Activated gamma-delta T cell treated with Interleukin-2 at 50 U/mL for 16 hours (primary cell): ENCODE measurements around the gene CIP2A.

ENCODE experiments used
- DNase-seq: peaks from one replicate; pipeline ENCODE4 v3.0.0-alpha.2; 2020

CIP2A gene

GRCh38 chr3:108555966-108556581 lies 33.2 kb downstream of the CIP2A start:
- no peak for DNase-seq

GRCh38 chr3:108554913-108555571 lies 34.2 kb downstream of the CIP2A start:
- DNase-seq: no peak

- DNase-seq: no peak
Measured at GRCh38 chr3:108554229-108554628, 35.0 kb downstream of the CIP2A start.

GRCh38 chr3:108552267-108553159 lies 36.7 kb downstream of the CIP2A start:
- no peak for DNase-seq

- no peak for DNase-seq
Measured at GRCh38 chr3:108548886-108549285, 40.4 kb downstream of the CIP2A start.

GRCh38 chr3:108548304-108548703 lies 40.9 kb downstream of the CIP2A start:
- DNase-seq: no peak

GRCh38 chr3:108546692-108547091 lies 42.5 kb downstream of the CIP2A start:
- no peak for DNase-seq

- no peak for DNase-seq
Measured at GRCh38 chr3:108546247-108546646, 43.0 kb downstream of the CIP2A start.

- no peak for DNase-seq
Measured at GRCh38 chr3:108538083-108538482, 51.2 kb downstream of the CIP2A start.

GRCh38 chr3:108528459-108529252 lies 60.6 kb downstream of the CIP2A start:
- no peak for DNase-seq

GRCh38 chr3:108527817-108528216 lies 61.4 kb downstream of the CIP2A start:
- no peak for DNase-seq

- no peak for DNase-seq
Measured at GRCh38 chr3:108527109-108527508, 62.1 kb downstream of the CIP2A start.

GRCh38 chr3:108525971-108526370 lies 63.3 kb downstream of the CIP2A start:
- no peak for DNase-seq

- no peak for DNase-seq
Measured at GRCh38 chr3:108525256-108525655, 64.0 kb downstream of the CIP2A start.

- no peak for DNase-seq
Measured at GRCh38 chr3:108524537-108524936, 64.7 kb downstream of the CIP2A start.

GRCh38 chr3:108518895-108519294 lies 70.3 kb downstream of the CIP2A start:
- DNase-seq: no peak

GRCh38 chr3:108516881-108517280 lies 72.4 kb downstream of the CIP2A start:
- DNase-seq: no peak

- no peak for DNase-seq
Measured at GRCh38 chr3:108513961-108514360, 75.3 kb downstream of the CIP2A start.

- DNase-seq: no peak
Measured at GRCh38 chr3:108512671-108513070, 76.6 kb downstream of the CIP2A start.

GRCh38 chr3:108511490-108511889 lies 77.7 kb downstream of the CIP2A start:
- no peak for DNase-seq

- no peak for DNase-seq
Measured at GRCh38 chr3:108511055-108511454, 78.2 kb downstream of the CIP2A start.

- DNase-seq: no peak
Measured at GRCh38 chr3:108510496-108510895, 78.7 kb downstream of the CIP2A start, which contains the start of gene MYH15. MYH15 (minus strand) TSS chr3:108510596; CDS start chr3:108510530, 66 bp downstream.

- no peak for DNase-seq
Measured at GRCh38 chr3:108509871-108510270, 79.4 kb downstream of the CIP2A start.
